GM23248 (cell line): ENCODE results near the gene NXT1.

Source experiments
- EZH2 ChIP-seq: fragments of 200-600 bp; sonication (generic); IDR thresholded peaks from 2 replicates; pipeline ENCODE4 v1.6.1; 2018; ENCODE audit warnings: antibody characterized with exemption, mild to moderate bottlenecking; ENCODE audit not compliant: insufficient read depth, poor library complexity, severe bottlenecking
- EZH2phosphoT487 ChIP-seq: fragments of 200-600 bp; sonication (generic); IDR thresholded peaks from 2 replicates; pipeline ENCODE4 v1.6.1; 2018; ENCODE audit warnings: antibody characterized with exemption, moderate library complexity, mild to moderate bottlenecking, low read depth; ENCODE audit not compliant: insufficient read depth

DNA sequence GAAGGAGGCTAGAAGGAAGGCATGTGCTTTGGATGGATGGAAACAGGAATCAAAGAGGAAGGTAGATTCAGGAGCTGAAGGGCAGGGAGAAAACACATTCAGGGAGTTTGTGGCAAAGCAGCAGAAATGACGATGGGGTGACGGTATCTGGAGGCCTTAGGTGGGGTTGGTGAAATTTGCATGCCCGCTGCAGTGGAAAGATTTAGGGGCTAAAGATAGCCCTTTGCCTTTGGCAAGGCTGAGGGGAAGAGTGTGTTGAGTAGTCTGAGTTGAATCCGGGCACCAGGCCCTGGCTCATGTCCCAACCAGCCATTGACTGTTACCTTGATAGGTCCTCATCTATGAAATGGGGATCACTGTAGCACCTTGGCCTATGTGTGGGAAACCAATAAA lies 12.7 kb downstream of the NXT1 start:
- TF ChIP-seq EZH2 (no peak), EZH2phosphoT487 (no peak)
